HEK293 (cell line): ENCODE measurements around the gene SLC35F3.

Experiments
- MZF1 ChIP-seq: fragments of 450-650 bp; formaldehyde crosslinking; IDR thresholded peaks from 2 replicates; pipeline ENCODE4 v1.5.1; 2017; ENCODE audit warnings: missing biosample characterization, missing genetic modification characterization, borderline replicate concordance
- PRDM1 ChIP-seq: fragments of 450-650 bp; formaldehyde crosslinking; IDR thresholded peaks from 2 replicates; pipeline ENCODE4; 2016; ENCODE audit warnings: missing biosample characterization, missing genetic modification characterization
- SCRT2 ChIP-seq: fragments of 450-650 bp; formaldehyde crosslinking; IDR thresholded peaks from 2 replicates; pipeline ENCODE4 v1.5.1; 2016; ENCODE audit warnings: missing biosample characterization, missing genetic modification characterization
- SP7 ChIP-seq: fragments of 450-650 bp; formaldehyde crosslinking; IDR thresholded peaks from 2 replicates; pipeline ENCODE4 v1.5.1; 2016; ENCODE audit warnings: missing biosample characterization, missing genetic modification characterization
- ZBTB6 ChIP-seq: fragments of 450-650 bp; formaldehyde crosslinking; IDR thresholded peaks from 2 replicates; pipeline ENCODE4 v1.5.1; 2017; ENCODE audit warnings: missing biosample characterization, missing genetic modification characterization
- ZIC2 ChIP-seq: fragments of 450-650 bp; formaldehyde crosslinking; IDR thresholded peaks from 2 replicates; pipeline ENCODE4 v1.5.1; 2016; ENCODE audit warnings: missing biosample characterization, missing genetic modification characterization
- ZNF10 ChIP-seq: fragments of 450-650 bp; formaldehyde crosslinking; IDR thresholded peaks from 2 replicates; pipeline ENCODE4 v1.5.1; 2017; ENCODE audit warnings: missing biosample characterization, missing genetic modification characterization
- ZNF132 ChIP-seq: fragments of 450-650 bp; formaldehyde crosslinking; IDR thresholded peaks from 2 replicates; pipeline ENCODE4 v1.5.1; 2017; ENCODE audit warnings: missing biosample characterization, missing genetic modification characterization, borderline replicate concordance
- ZNF138 ChIP-seq: fragments of 450-650 bp; formaldehyde crosslinking; IDR thresholded peaks from 2 replicates; pipeline ENCODE4 v1.5.1; 2016; ENCODE audit warnings: missing biosample characterization, missing genetic modification characterization, borderline replicate concordance
- ZNF140 ChIP-seq: fragments of 450-650 bp; formaldehyde crosslinking; IDR thresholded peaks from 2 replicates; pipeline ENCODE4 v1.5.1; 2016; ENCODE audit warnings: missing biosample characterization, missing genetic modification characterization
- ZNF146 ChIP-seq: fragments of 450-650 bp; formaldehyde crosslinking; IDR thresholded peaks from 2 replicates; pipeline ENCODE4 v1.5.1; 2016; ENCODE audit warnings: missing biosample characterization, missing genetic modification characterization
- ZNF157 ChIP-seq: fragments of 450-650 bp; formaldehyde crosslinking; IDR thresholded peaks from 2 replicates; pipeline ENCODE4 v1.5.1; 2016; ENCODE audit warnings: missing biosample characterization, missing genetic modification characterization
- ZNF184 ChIP-seq: fragments of 450-650 bp; IDR thresholded peaks from 2 replicates; pipeline ENCODE4 v1.5.1; 2018; ENCODE audit warnings: missing biosample characterization, mild to moderate bottlenecking, missing genetic modification characterization
- ZNF221 ChIP-seq: fragments of 450-650 bp; formaldehyde crosslinking; IDR thresholded peaks from 2 replicates; pipeline ENCODE4 v1.5.1; 2017; ENCODE audit warnings: missing biosample characterization, missing genetic modification characterization, borderline replicate concordance
- ZNF24 ChIP-seq: fragments of 450-650 bp; formaldehyde crosslinking; IDR thresholded peaks from 2 replicates; pipeline ENCODE4 v1.5.1; 2016; ENCODE audit warnings: missing biosample characterization, missing genetic modification characterization
- ZNF391 ChIP-seq: fragments of 450-650 bp; formaldehyde crosslinking; IDR thresholded peaks from 2 replicates; pipeline ENCODE4 v1.5.1; 2016; ENCODE audit warnings: low read depth, missing biosample characterization, missing genetic modification characterization, borderline replicate concordance
- ZNF548 ChIP-seq: fragments of 450-650 bp; formaldehyde crosslinking; IDR thresholded peaks from 2 replicates; pipeline ENCODE4 v1.5.1; 2016; ENCODE audit warnings: missing biosample characterization, missing genetic modification characterization
- ZNF561 ChIP-seq: fragments of 450-650 bp; IDR thresholded peaks from 2 replicates; pipeline ENCODE4 v1.5.1; 2018; ENCODE audit warnings: missing biosample characterization, missing genetic modification characterization, borderline replicate concordance
- ZNF571 ChIP-seq: fragments of 450-650 bp; formaldehyde crosslinking; IDR thresholded peaks from 2 replicates; pipeline ENCODE4 v1.5.0; 2017; ENCODE audit warnings: missing biosample characterization, missing genetic modification characterization
- ZNF626 ChIP-seq: fragments of 450-650 bp; sonication (Bioruptor Pico); formaldehyde crosslinking; IDR thresholded peaks from 2 replicates; pipeline ENCODE4 v1.5.1; 2018; ENCODE audit warnings: missing biosample characterization, missing genetic modification characterization, inconsistent platforms
- ZNF660 ChIP-seq: fragments of 450-650 bp; IDR thresholded peaks from 2 replicates; pipeline ENCODE4 v1.5.1; 2018; ENCODE audit warnings: missing biosample characterization, mild to moderate bottlenecking, missing genetic modification characterization
- ZNF747 ChIP-seq: fragments of 450-650 bp; formaldehyde crosslinking; IDR thresholded peaks from 2 replicates; pipeline ENCODE4 v1.5.1; 2016; ENCODE audit warnings: missing biosample characterization, missing genetic modification characterization
- ZNF792 ChIP-seq: fragments of 450-650 bp; formaldehyde crosslinking; IDR thresholded peaks from 2 replicates; pipeline ENCODE4 v1.5.1; 2016; ENCODE audit warnings: missing biosample characterization, missing genetic modification characterization
- ZNF843 ChIP-seq: fragments of 450-650 bp; formaldehyde crosslinking; IDR thresholded peaks from 2 replicates; pipeline ENCODE4 v1.5.1; 2016; ENCODE audit warnings: missing biosample characterization, missing genetic modification characterization
- ZSCAN23 ChIP-seq: fragments of 450-650 bp; formaldehyde crosslinking; IDR thresholded peaks from 2 replicates; pipeline ENCODE4 v1.5.1; 2016; ENCODE audit warnings: missing biosample characterization, missing genetic modification characterization
- ZSCAN5A ChIP-seq: fragments of 450-650 bp; formaldehyde crosslinking; IDR thresholded peaks from 2 replicates; pipeline ENCODE4 v1.5.1; 2016; ENCODE audit warnings: missing biosample characterization, missing genetic modification characterization
- ZXDB ChIP-seq: fragments of 450-650 bp; formaldehyde crosslinking; IDR thresholded peaks from 2 replicates; pipeline ENCODE4 v1.5.1; 2016; ENCODE audit warnings: missing biosample characterization, missing genetic modification characterization
- TF ChIP-seq, protein P1 (sequence below): fragments of 450-650 bp; formaldehyde crosslinking; conservative IDR thresholded peaks from 2 replicates; pipeline ENCODE4 v1.5.1; 2016; ENCODE audit warnings: low read depth, missing biosample characterization, missing genetic modification characterization
- TF ChIP-seq, protein P2 (sequence below): fragments of 450-650 bp; formaldehyde crosslinking; IDR thresholded peaks from 2 replicates; pipeline ENCODE4 v1.5.1; 2016; ENCODE audit warnings: missing biosample characterization, missing genetic modification characterization
- TF ChIP-seq, protein P3 (sequence below): fragments of 450-650 bp; formaldehyde crosslinking; IDR thresholded peaks from 2 replicates; pipeline ENCODE4 v1.5.1; 2017; ENCODE audit warnings: missing biosample characterization, missing genetic modification characterization

SLC35F3 gene

DNA sequence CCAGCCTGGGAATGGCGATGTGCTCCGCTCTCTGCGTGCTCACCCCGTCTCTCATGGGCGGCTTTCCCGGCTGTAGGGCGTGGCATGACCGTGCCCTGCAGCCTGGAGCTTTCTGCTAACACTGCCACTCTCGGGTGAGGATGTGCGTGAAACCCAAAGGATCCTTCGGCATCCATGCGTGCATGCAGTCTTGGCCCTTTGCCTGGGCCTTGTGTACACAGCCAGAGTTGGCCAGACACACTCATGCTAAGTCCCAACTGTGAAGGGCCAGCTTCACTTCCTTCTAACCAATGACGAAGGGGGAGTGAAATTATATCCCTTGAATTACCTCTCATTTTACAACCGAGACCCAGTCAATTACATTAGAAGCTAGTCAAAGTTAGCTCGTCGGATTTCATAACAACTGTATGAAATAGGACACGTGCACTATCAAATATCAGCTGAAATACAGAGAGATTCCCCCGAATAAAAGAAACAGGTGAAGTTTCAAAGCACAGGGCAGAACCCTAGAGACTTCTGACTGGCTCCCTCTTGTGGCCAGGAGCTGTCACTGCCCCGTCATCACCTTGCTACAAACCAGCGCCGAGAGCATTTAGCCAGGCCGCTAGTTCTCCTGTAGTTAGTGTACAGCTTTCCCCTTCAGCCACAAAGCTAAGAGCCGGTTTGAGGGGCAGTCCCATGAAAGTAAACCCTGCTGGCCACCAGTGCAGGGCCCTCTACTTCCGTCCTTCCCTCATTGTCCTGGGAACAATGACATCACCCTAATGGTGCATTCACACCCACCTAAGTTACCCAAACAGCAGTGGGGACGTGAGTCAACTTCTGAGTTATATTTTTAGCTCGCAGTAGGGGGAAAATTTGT, 405.4 kb downstream of the SLC35F3 start (continued):
- TF ChIP-seq ZNF792 (tag by site-specific recombination) (no peak), MZF1 (peak; percentile 80; the same call in 1 of the 2 replicates), ZNF138 (tag by site-specific recombination) (no peak), ZSCAN23 (tag by site-specific recombination) (no peak), ZNF24 (no peak), ZNF660 (peak; percentile 88), ZNF571 (tag by site-specific recombination) (no peak), PRDM1 (tag by site-specific recombination) (no peak), ZNF140 (tag by site-specific recombination) (no peak), SP7 (peak; percentile 70), ZNF10 (tag by site-specific recombination) (peak; percentile 92), ZIC2 (tag by site-specific recombination) (no peak), ZNF132 (tag by site-specific recombination) (no peak), ZSCAN5A (tag by site-specific recombination) (no peak), SCRT2 (tag by site-specific recombination) (peak; percentile 80), ZNF157 (tag by site-specific recombination) (no peak), ZXDB (tag by site-specific recombination) (no peak), ZNF626 (tag by site-specific recombination) (no peak), ZNF221 (tag by site-specific recombination) (no peak), ZNF843 (tag by site-specific recombination) (no peak), ZNF146 (tag by site-specific recombination) (no peak), ZBTB6 (tag by site-specific recombination) (no peak), ZNF391 (tag by site-specific recombination) (no peak), ZNF747 (tag by site-specific recombination) (no peak), ZNF548 (tag by site-specific recombination) (no peak), ZNF184 (tag by site-specific recombination) (no peak), ZNF561 (no peak)
- TF ChIP-seq, protein P1, sequence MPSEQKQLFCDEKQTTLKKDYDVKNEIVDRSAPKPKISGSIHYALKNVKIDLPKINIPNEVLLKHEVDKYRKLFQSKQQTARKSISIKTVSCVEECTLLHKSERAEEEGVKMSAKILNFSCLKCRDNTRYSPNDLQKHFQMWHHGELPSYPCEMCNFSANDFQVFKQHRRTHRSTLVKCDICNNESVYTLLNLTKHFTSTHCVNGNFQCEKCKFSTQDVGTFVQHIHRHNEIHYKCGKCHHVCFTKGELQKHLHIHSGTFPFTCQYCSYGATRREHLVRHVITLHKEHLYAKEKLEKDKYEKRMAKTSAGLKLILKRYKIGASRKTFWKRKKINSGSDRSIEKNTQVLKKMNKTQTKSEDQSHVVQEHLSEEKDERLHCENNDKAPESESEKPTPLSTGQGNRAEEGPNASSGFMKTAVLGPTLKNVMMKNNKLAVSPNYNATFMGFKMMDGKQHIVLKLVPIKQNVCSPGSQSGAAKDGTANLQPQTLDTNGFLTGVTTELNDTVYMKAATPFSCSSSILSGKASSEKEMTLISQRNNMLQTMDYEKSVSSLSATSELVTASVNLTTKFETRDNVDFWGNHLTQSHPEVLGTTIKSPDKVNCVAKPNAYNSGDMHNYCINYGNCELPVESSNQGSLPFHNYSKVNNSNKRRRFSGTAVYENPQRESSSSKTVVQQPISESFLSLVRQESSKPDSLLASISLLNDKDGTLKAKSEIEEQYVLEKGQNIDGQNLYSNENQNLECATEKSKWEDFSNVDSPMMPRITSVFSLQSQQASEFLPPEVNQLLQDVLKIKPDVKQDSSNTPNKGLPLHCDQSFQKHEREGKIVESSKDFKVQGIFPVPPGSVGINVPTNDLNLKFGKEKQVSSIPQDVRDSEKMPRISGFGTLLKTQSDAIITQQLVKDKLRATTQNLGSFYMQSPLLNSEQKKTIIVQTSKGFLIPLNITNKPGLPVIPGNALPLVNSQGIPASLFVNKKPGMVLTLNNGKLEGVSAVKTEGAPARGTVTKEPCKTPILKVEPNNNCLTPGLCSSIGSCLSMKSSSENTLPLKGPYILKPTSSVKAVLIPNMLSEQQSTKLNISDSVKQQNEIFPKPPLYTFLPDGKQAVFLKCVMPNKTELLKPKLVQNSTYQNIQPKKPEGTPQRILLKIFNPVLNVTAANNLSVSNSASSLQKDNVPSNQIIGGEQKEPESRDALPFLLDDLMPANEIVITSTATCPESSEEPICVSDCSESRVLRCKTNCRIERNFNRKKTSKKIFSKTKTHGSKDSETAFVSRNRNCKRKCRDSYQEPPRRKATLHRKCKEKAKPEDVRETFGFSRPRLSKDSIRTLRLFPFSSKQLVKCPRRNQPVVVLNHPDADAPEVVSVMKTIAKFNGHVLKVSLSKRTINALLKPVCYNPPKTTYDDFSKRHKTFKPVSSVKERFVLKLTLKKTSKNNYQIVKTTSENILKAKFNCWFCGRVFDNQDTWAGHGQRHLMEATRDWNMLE (tag by site-specific recombination), result peak; percentile 45; the same call in 1 of the 2 replicates
- TF ChIP-seq, protein P2, sequence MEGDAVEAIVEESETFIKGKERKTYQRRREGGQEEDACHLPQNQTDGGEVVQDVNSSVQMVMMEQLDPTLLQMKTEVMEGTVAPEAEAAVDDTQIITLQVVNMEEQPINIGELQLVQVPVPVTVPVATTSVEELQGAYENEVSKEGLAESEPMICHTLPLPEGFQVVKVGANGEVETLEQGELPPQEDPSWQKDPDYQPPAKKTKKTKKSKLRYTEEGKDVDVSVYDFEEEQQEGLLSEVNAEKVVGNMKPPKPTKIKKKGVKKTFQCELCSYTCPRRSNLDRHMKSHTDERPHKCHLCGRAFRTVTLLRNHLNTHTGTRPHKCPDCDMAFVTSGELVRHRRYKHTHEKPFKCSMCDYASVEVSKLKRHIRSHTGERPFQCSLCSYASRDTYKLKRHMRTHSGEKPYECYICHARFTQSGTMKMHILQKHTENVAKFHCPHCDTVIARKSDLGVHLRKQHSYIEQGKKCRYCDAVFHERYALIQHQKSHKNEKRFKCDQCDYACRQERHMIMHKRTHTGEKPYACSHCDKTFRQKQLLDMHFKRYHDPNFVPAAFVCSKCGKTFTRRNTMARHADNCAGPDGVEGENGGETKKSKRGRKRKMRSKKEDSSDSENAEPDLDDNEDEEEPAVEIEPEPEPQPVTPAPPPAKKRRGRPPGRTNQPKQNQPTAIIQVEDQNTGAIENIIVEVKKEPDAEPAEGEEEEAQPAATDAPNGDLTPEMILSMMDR, result peak; percentile 86
- TF ChIP-seq, protein P3, sequence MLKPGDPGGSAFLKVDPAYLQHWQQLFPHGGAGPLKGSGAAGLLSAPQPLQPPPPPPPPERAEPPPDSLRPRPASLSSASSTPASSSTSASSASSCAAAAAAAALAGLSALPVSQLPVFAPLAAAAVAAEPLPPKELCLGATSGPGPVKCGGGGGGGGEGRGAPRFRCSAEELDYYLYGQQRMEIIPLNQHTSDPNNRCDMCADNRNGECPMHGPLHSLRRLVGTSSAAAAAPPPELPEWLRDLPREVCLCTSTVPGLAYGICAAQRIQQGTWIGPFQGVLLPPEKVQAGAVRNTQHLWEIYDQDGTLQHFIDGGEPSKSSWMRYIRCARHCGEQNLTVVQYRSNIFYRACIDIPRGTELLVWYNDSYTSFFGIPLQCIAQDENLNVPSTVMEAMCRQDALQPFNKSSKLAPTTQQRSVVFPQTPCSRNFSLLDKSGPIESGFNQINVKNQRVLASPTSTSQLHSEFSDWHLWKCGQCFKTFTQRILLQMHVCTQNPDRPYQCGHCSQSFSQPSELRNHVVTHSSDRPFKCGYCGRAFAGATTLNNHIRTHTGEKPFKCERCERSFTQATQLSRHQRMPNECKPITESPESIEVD, result no peak
